Limb (tissue), 2 donors: ENCODE data around the gene PRRC2B.

ENCODE experiments used
- DNase-seq, 2 donors: peaks; one replicate each; pipeline ENCODE4 v3.0.0-alpha.2; 2016; ENCODE audit errors: extremely low spot score in 2 of 2

PRRC2B gene

GRCh38 chr9:131407717-131408195 is 13.9 kb downstream of the PRRC2B start:
- no peak for DNase-seq

GRCh38 chr9:131409458-131409992 is 15.6 kb downstream of the PRRC2B start:
- DNase-seq, result no peak

- no peak for DNase-seq
Measured at GRCh38 chr9:131410044-131410491, 16.2 kb downstream of the PRRC2B start.

GRCh38 chr9:131411719-131412681 is 18.1 kb downstream of the PRRC2B start:
- DNase-seq, result no peak

GRCh38 chr9:131416509-131416908 is 22.6 kb downstream of the PRRC2B start:
- no peak for DNase-seq

GRCh38 chr9:131417264-131418142 is 23.6 kb downstream of the PRRC2B start:
- DNase-seq, result no peak

GRCh38 chr9:131418143-131419025 is 24.5 kb downstream of the PRRC2B start:
- DNase-seq, result no peak

GRCh38 chr9:131419026-131419614 is 25.2 kb downstream of the PRRC2B start:
- no peak for DNase-seq

- no peak for DNase-seq
Measured at GRCh38 chr9:131419716-131420115, 25.8 kb downstream of the PRRC2B start.

GRCh38 chr9:131420980-131421624 is 27.2 kb downstream of the PRRC2B start:
- DNase-seq, result no peak

GRCh38 chr9:131421691-131422090 is 27.8 kb downstream of the PRRC2B start:
- no peak for DNase-seq

- DNase-seq, result no peak
Measured at GRCh38 chr9:131422241-131422792, 28.4 kb downstream of the PRRC2B start.

- DNase-seq, result peak; percentile 38 to 67
Measured at GRCh38 chr9:131423171-131423581, 29.3 kb downstream of the PRRC2B start.

- DNase-seq, result no peak
Measured at GRCh38 chr9:131426545-131426944, 32.7 kb downstream of the PRRC2B start.

GRCh38 chr9:131429121-131430012 is 35.5 kb downstream of the PRRC2B start:
- DNase-seq, result no peak

GRCh38 chr9:131432050-131432449 is 38.2 kb downstream of the PRRC2B start:
- DNase-seq, result no peak

GRCh38 chr9:131432597-131433301 is 38.9 kb downstream of the PRRC2B start:
- DNase-seq, result no peak
